Mesenchymal stem cell (in vitro differentiated cells and primary cell): ENCODE measurements around the gene C6orf58.

ENCODE experiments used
- DNase-seq: peaks from one replicate; pipeline ENCODE4 v3.0.0-alpha.2; 2013
- H2AFZ ChIP-seq: one replicate; pipeline ENCODE4 v1.6.1; 2013; ENCODE audit warnings: low read depth, mild to moderate bottlenecking, control low read depth, inconsistent platforms, low read length, moderate library complexity
- H2AK5ac ChIP-seq: 2 replicates; pipeline ENCODE4 v1.6.1; 2013; ENCODE audit warnings: low read length, moderate library complexity, mild to moderate bottlenecking, inconsistent platforms; ENCODE audit not compliant: severe bottlenecking
- H2BK120ac ChIP-seq: one replicate; pipeline ENCODE4 v1.6.1; 2013; ENCODE audit warnings: low read depth, mild to moderate bottlenecking, inconsistent platforms, low read length, moderate library complexity
- H2BK12ac ChIP-seq, 2 experiments: one replicate each; pipeline ENCODE4 v1.6.1; 2013; ENCODE audit warnings: inconsistent platforms in 2 of 2, low read length in 2 of 2, mild to moderate bottlenecking in 2 of 2, moderate library complexity in 2 of 2, control low read depth in 1 of 2
- H2BK15ac ChIP-seq: one replicate; pipeline ENCODE4 v1.6.1; 2013; ENCODE audit warnings: mild to moderate bottlenecking, low read depth, inconsistent platforms; ENCODE audit not compliant: poor library complexity, severe bottlenecking
- H2BK5ac ChIP-seq: 2 replicates; pipeline ENCODE4 v1.6.1; 2013; ENCODE audit warnings: low read depth, mild to moderate bottlenecking, low read length, control low read depth, inconsistent platforms; ENCODE audit not compliant: poor library complexity, severe bottlenecking
- H3K14ac ChIP-seq, 2 experiments: one replicate each; pipeline ENCODE4 v1.6.1; 2013; ENCODE audit warnings: inconsistent platforms in 2 of 2, low read length in 2 of 2, control low read depth in 1 of 2, mild to moderate bottlenecking in 1 of 2, moderate library complexity in 1 of 2
- H3K18ac ChIP-seq, 2 experiments: one replicate each; pipeline ENCODE4 v1.6.1; 2013; ENCODE audit warnings: inconsistent platforms in 2 of 2, low read length in 2 of 2, control low read depth in 1 of 2, low read depth in 1 of 2, mild to moderate bottlenecking in 1 of 2
- H3K23ac ChIP-seq, 2 experiments: one replicate each; pipeline ENCODE4 v1.6.1; 2013; ENCODE audit warnings: inconsistent platforms in 2 of 2, low read length in 2 of 2, mild to moderate bottlenecking in 2 of 2, moderate library complexity in 2 of 2, control low read depth in 1 of 2
- H3K27ac ChIP-seq: 2 replicates; pipeline ENCODE4 v1.5.1; 2013; ENCODE audit warnings: mild to moderate bottlenecking, moderate library complexity, low read length, control low read depth, inconsistent platforms; ENCODE audit not compliant: poor library complexity, severe bottlenecking
- H3K27me3 ChIP-seq, 2 experiments: 2 replicates each; pipeline versions ENCODE4 v1.6.1 to v1.7.0; 2013; ENCODE audit warnings: low read length in 2 of 2, mild to moderate bottlenecking in 2 of 2, moderate library complexity in 2 of 2, control low read depth in 1 of 2, inconsistent platforms in 1 of 2; ENCODE audit not compliant: control insufficient read depth in 1 of 2, insufficient read depth in 1 of 2
- H3K36me3 ChIP-seq, 2 experiments: 2 replicates each; pipeline versions ENCODE4 v1.6.1 to v1.7.0; 2013; ENCODE audit warnings: low read length in 2 of 2, control low read depth in 1 of 2, inconsistent platforms in 1 of 2, low read depth in 1 of 2, mild to moderate bottlenecking in 1 of 2; ENCODE audit not compliant: insufficient read depth in 2 of 2, control insufficient read depth in 1 of 2
- H3K4ac ChIP-seq, 2 experiments: one replicate each; pipeline ENCODE4 v1.6.1; 2013; ENCODE audit warnings: inconsistent platforms in 2 of 2, low read length in 2 of 2, mild to moderate bottlenecking in 2 of 2, moderate library complexity in 2 of 2, control low read depth in 1 of 2, low read depth in 1 of 2
- H3K4me1 ChIP-seq: 2 replicates; pipeline ENCODE4 v1.6.1; 2013; ENCODE audit warnings: low read depth, low read length, control low read depth; ENCODE audit not compliant: control insufficient read depth, insufficient read depth
- H3K4me2 ChIP-seq: 2 replicates; pipeline ENCODE4 v1.6.1; 2013; ENCODE audit warnings: low read length, mild to moderate bottlenecking, inconsistent platforms; ENCODE audit not compliant: poor library complexity, severe bottlenecking
- H3K4me3 ChIP-seq, 2 experiments: 2 replicates each; pipeline versions ENCODE4 v1.5.1 to v1.7.0; 2013; ENCODE audit warnings: low read length in 2 of 2, mild to moderate bottlenecking in 2 of 2, control low read depth in 1 of 2, low read depth in 1 of 2; ENCODE audit not compliant: insufficient read depth in 1 of 2
- H3K79me1 ChIP-seq: replicated peaks from 2 replicates; pipeline ENCODE4 v1.6.1; 2013; ENCODE audit warnings: mild to moderate bottlenecking, control low read depth, low read length, inconsistent platforms; ENCODE audit not compliant: poor library complexity, severe bottlenecking
- H3K9ac ChIP-seq: 2 replicates; pipeline ENCODE4 v1.7.0; 2013; ENCODE audit warnings: mild to moderate bottlenecking, low read length, moderate library complexity
- H3K9me3 ChIP-seq: 2 replicates; pipeline ENCODE4 v1.7.0; 2013; ENCODE audit warnings: mild to moderate bottlenecking, low read length; ENCODE audit not compliant: control insufficient read depth
- H4K8ac ChIP-seq: one replicate; pipeline ENCODE4 v1.6.1; 2013; ENCODE audit warnings: inconsistent platforms, mild to moderate bottlenecking, low read length, moderate library complexity
- H4K91ac ChIP-seq: one replicate; pipeline ENCODE4 v1.6.1; 2013; ENCODE audit warnings: mild to moderate bottlenecking, low read length, inconsistent platforms
- WGBS: methylation state at CpG from one replicate; pipeline ENCODE4 v1.1.7; 2013; ENCODE audit warnings: mixed read lengths; 5-methylcytosine and 5-hydroxymethylcytosine counted together

Gene C6orf58

DNA sequence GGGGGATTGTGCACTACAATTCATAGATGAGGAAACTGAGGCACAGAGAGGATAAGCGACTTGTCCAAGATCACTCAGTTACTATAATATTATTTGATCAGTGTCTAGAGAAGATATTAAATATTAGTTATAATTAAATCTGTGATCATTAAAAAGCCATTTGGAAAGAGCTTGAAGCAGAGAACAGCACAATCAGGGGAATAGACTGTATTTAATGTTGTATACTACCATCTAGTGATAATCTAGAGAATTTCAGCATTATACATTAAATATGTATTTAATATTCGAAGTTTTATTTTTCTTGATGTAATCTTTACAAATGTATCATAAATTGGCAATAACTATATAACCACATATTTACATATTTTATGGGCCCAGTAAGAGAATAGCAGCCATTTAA is 37.7 kb upstream of the C6orf58 start:
- no peak overlapping the region for H2AK5ac ChIP-seq
- WGBS, result no CpG with 5 or more reads among the region's 2 CpGs
- no peaks in the 10 kb centered on the region for H3K79me1 ChIP-seq
- H3K4me3 ChIP-seq, result no peak overlapping the region
- no peak overlapping the region for H4K91ac ChIP-seq
- H3K27me3 ChIP-seq, result no peaks in the 10 kb centered on the region
- H3K36me3 ChIP-seq, result no peaks in the 10 kb centered on the region
- H3K9me3 ChIP-seq, result no peaks in the 10 kb centered on the region
- no peak overlapping the region for H2AFZ ChIP-seq
- no peak overlapping the region for H3K4ac ChIP-seq
- H2BK5ac ChIP-seq, result no peak overlapping the region
- no peaks in the 10 kb centered on the region for H3K4me1 ChIP-seq
- H3K27ac ChIP-seq, result no peak overlapping the region
- no peak overlapping the region for H3K4me2 ChIP-seq
- H3K9ac ChIP-seq, result peak overlapping the region; percentile 49
- no peak overlapping the region for H2BK120ac ChIP-seq
- no peak overlapping the region for H3K14ac ChIP-seq
- H2BK15ac ChIP-seq, result no peak overlapping the region
- no peak overlapping the region for H4K8ac ChIP-seq
- peak; percentile 16 for DNase-seq
- H3K18ac ChIP-seq, result no peak overlapping the region
- H3K23ac ChIP-seq, result no peak overlapping the region
- no peak overlapping the region for H2BK12ac ChIP-seq

DNA sequence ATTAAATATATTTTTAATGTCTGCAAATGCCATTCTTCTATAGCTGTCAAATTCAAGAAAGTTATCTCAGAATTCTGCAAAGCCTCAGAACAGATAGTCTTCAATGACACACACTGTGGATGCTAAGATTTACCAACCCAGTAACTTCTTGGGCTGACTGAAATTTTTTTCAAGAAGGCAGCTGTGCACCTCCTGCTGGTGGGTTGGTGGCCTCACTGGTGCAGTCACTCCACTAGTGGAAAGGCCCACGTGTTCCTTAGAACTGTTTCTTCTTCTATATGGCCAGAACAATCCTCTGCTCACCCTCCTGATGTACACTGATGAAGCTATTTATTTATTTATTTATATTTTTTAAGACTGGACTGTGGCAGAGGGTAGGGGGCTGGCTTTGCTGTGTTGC is 29.8 kb upstream of the C6orf58 start:
- H3K27me3 ChIP-seq, result no peaks in the 10 kb centered on the region
- no peak overlapping the region for H3K27ac ChIP-seq
- no peaks in the 10 kb centered on the region for H3K79me1 ChIP-seq
- no peaks in the 10 kb centered on the region for H3K9me3 ChIP-seq
- H3K4me2 ChIP-seq, result no peak overlapping the region
- DNase-seq, result no peak
- no peak overlapping the region for H3K23ac ChIP-seq
- no peak overlapping the region for H3K4ac ChIP-seq
- H3K14ac ChIP-seq, result no peak overlapping the region
- WGBS, result 20% methylated on average over 1 of the region's 1 CpG
- no peak overlapping the region for H3K4me3 ChIP-seq
- H3K9ac ChIP-seq, result no peak overlapping the region
- no peak overlapping the region for H4K91ac ChIP-seq
- H2AK5ac ChIP-seq, result no peak overlapping the region
- no peak overlapping the region for H2BK5ac ChIP-seq
- H2BK15ac ChIP-seq, result no peak overlapping the region
- peak overlapping the region; percentile 19 for H2BK120ac ChIP-seq
- no peak overlapping the region for H2BK12ac ChIP-seq
- H3K36me3 ChIP-seq, result no peaks in the 10 kb centered on the region
- no peak overlapping the region for H4K8ac ChIP-seq
- no peak overlapping the region for H2AFZ ChIP-seq
- no peaks in the 10 kb centered on the region for H3K4me1 ChIP-seq
- no peak overlapping the region for H3K18ac ChIP-seq

- Histone ChIP-seq H3K36me3 (no peaks in the 10 kb centered on the region), H3K4me1 (no peaks in the 10 kb centered on the region), H2BK15ac (no peak overlapping the region), H3K4ac (no peak overlapping the region), H3K79me1 (no peaks in the 10 kb centered on the region), H3K27ac (no peak overlapping the region), H2AK5ac (no peak overlapping the region), H3K9ac (no peak overlapping the region), H3K27me3 (no peaks in the 10 kb centered on the region), H2BK120ac (no peak overlapping the region), H4K8ac (no peak overlapping the region), H2BK12ac (no peak overlapping the region), H3K4me2 (no peak overlapping the region), H3K18ac (no peak overlapping the region), H3K9me3 (no peaks in the 10 kb centered on the region), H3K23ac (no peak overlapping the region), H3K4me3 (no peak overlapping the region), H4K91ac (no peak overlapping the region), H2AFZ (no peak overlapping the region), H3K14ac (no peak overlapping the region), H2BK5ac (no peak overlapping the region)
- peak; percentile 25 for DNase-seq
- WGBS, result 79% methylated on average over 2 of the region's 2 CpGs
These were observed 28.9 kb upstream of the C6orf58 start for GRCh38 chr6:127547904-127548649.

- Histone ChIP-seq H3K4me1 (no peaks in the 10 kb centered on the region), H2AFZ (no peak overlapping the region), H3K9me3 (no peaks in the 10 kb centered on the region), H3K27me3 (no peaks in the 10 kb centered on the region), H3K18ac (no peak overlapping the region), H2BK12ac (no peak overlapping the region), H3K36me3 (no peaks in the 10 kb centered on the region), H3K4ac (no peak overlapping the region), H3K27ac (no peak overlapping the region), H4K91ac (no peak overlapping the region), H2AK5ac (no peak overlapping the region), H3K4me3 (no peak overlapping the region), H4K8ac (no peak overlapping the region), H2BK120ac (no peak overlapping the region), H3K4me2 (no peak overlapping the region), H2BK15ac (no peak overlapping the region), H3K14ac (no peak overlapping the region), H2BK5ac (no peak overlapping the region), H3K79me1 (no peaks in the 10 kb centered on the region), H3K23ac (no peak overlapping the region), H3K9ac (no peak overlapping the region)
- peak; percentile 11 for DNase-seq
These were observed 26.6 kb upstream of the C6orf58 start for GRCh38 chr6:127550403-127550802.
